COR-L47 (cell line): ENCODE data around the gene SETD3.
"Not testable (repeated sequence)": the region's sequence is repeated elsewhere in the genome, so short reads cannot be mapped to it uniquely, and the experiment has no call there.

ENCODE experiments used
- DNase-seq: peaks from one replicate; lab custom pipeline; 2025; lab: John Stamatoyannopoulos, UW

The SETD3 gene

GRCh38 chr14:99359906-99360305 is 120.8 kb downstream of the SETD3 start:
- no peak for DNase-seq

GRCh38 chr14:99357916-99358390 is 122.7 kb downstream of the SETD3 start:
- no peak for DNase-seq

- DNase-seq = no peak
Observed at GRCh38 chr14:99357151-99357915, 123.3 kb downstream of the SETD3 start.

GRCh38 chr14:99356031-99356608 is 124.5 kb downstream of the SETD3 start:
- no peak for DNase-seq

GRCh38 chr14:99354166-99354875 is 126.3 kb downstream of the SETD3 start:
- DNase-seq = no peak

GRCh38 chr14:99352688-99353280 is 127.9 kb downstream of the SETD3 start:
- no peak for DNase-seq

- DNase-seq = no peak
Observed at GRCh38 chr14:99351166-99352007, 129.3 kb downstream of the SETD3 start.

GRCh38 chr14:99350751-99351150 is 129.9 kb downstream of the SETD3 start:
- DNase-seq = no peak

GRCh38 chr14:99349721-99350495 is 130.8 kb downstream of the SETD3 start:
- no peak for DNase-seq

GRCh38 chr14:99348816-99349614 is 131.6 kb downstream of the SETD3 start:
- no peak for DNase-seq

GRCh38 chr14:99348231-99348630 is 132.4 kb downstream of the SETD3 start:
- not testable (repeated sequence) for DNase-seq
